T47D (cell line): Measurements from ENCODE around the gene DBN1.
A peak's percentile ranks its signal among the peaks of the same experiment; 100 is the strongest.

Experiments
- DNase-seq, 2 experiments: peaks; one replicate each; pipeline versions ENCODE4 v3.0.0 to v3.0.0-alpha.2; 2011 to 2012; ENCODE audit warnings: low read depth in 1 of 2, low spot score in 1 of 2
- JUND ChIP-seq: IDR thresholded peaks from 2 replicates; pipeline ENCODE4 v1.6.1; 2012; ENCODE audit warnings: low read depth
- in situ Hi-C: cut with HindIII; loops from 2 replicates; pipeline ENCODE4 v1.10.0; 2016; ENCODE audit warnings: low sequenced_read_pairs, low pct_unique_long_range_greater_than_20kb

Gene DBN1

GRCh38 chr5:177452688-177453638, 20.5 kb downstream of the DBN1 start:
- DNase-seq: no peak
- TF ChIP-seq JUND: no peak
- in situ Hi-C loops: no loop called here

GRCh38 chr5:177450667-177451424, 22.6 kb downstream of the DBN1 start:
- DNase-seq: no peak
- no peak for TF ChIP-seq JUND
- in situ Hi-C loops: no loop called here

- in situ Hi-C loops: no loop called here
- no peak for DNase-seq
- no peak for TF ChIP-seq JUND
These were observed 24.0 kb downstream of the DBN1 start for GRCh38 chr5:177449140-177450061.

GRCh38 chr5:177448244-177448950, 25.0 kb downstream of the DBN1 start:
- in situ Hi-C loops: no loop called here
- no peak for TF ChIP-seq JUND
- no peak for DNase-seq

GRCh38 chr5:177447611-177448243, 25.7 kb downstream of the DBN1 start:
- in situ Hi-C loops: no loop called here
- no peak for TF ChIP-seq JUND
- no peak for DNase-seq

DNA sequence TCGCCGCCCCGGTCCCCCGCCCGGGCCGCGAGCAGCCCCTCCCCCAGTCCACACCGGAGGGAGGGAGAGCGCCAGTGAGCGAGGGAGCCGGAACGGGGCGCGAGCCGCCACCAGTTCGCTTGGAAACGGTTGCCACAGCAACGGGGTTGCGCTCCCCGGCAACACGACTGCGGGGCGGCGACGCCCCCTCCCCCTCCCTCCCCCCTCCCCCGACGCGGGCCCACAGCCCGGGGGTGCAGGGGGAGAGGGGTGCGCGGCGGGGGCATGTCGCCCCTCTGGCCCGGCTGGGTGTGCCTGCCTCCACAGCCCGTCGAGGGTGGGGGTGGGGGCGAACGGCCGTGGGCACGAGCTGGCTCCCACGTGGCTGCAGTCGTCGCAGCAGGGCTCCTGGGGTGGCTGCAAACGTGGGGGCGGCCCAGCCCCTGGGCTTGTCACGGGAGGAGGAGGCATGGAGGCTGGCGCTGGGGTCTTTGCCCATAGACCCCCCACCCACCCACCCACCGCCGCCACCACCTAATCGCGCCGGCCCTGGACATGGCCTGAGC, 26.3 kb downstream of the DBN1 start:
- TF ChIP-seq JUND: no peak
- DNase-seq: peak; percentile 64 to 68
- in situ Hi-C loops: no loop called here

GRCh38 chr5:177446200-177447065, 27.0 kb downstream of the DBN1 start, which contains the start of gene PRR7:
Gene PRR7, plus strand, starts transcription at chr5:177446814. Its CDS starts 8,254 bp downstream, at chr5:177455068.
- DNase-seq: peak; percentile 82 to 91
- TF ChIP-seq JUND: no peak
- in situ Hi-C loops: no loop called here

DNA sequence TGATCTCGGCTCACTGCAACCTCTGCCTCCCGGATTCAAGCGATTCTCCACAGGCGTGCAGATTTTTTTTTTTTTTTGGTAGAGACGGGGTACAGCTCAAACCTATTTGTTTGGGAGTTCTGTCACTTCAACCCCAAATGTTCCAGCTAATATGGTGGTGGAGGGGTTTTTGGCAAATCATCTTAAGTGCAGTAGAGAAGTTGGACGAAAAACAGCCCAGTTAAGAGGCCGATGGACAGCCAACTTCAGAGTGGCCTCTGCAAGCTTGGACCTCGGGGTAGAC, 27.6 kb downstream of the DBN1 start:
- no peak for TF ChIP-seq JUND

GRCh38 chr5:177445052-177445916, 28.1 kb downstream of the DBN1 start:
- no peak for DNase-seq
- TF ChIP-seq JUND: no peak
- in situ Hi-C loops: no loop called here

More for the DNA sequence above, 27.6 kb downstream of the DBN1 start:
- DNase-seq: no peak
- in situ Hi-C loops: no loop called here
